MV-4-11 (cell line): ENCODE results near the gene KLHL30.
"Not testable (repeated sequence)": the region's sequence is repeated elsewhere in the genome, so short reads cannot be mapped to it uniquely, and the experiment has no call there.

Experiments used
- DNase-seq: peaks from one replicate; lab custom pipeline; 2025; lab: John Stamatoyannopoulos, UW

KLHL30 gene

GRCh38 chr2:238163481-238164198, 25.2 kb downstream of the KLHL30 start:
- DNase-seq, result no peak

GRCh38 chr2:238164906-238165287, 26.4 kb downstream of the KLHL30 start:
- DNase-seq, result no peak

GRCh38 chr2:238165288-238165921, 26.9 kb downstream of the KLHL30 start:
- DNase-seq, result no peak

- no peak for DNase-seq
These were observed 28.2 kb downstream of the KLHL30 start for GRCh38 chr2:238166391-238167343.

- no peak for DNase-seq
These were observed 28.9 kb downstream of the KLHL30 start for GRCh38 chr2:238167344-238167715.

- DNase-seq, result no peak
These were observed 29.3 kb downstream of the KLHL30 start for GRCh38 chr2:238167761-238168160.

GRCh38 chr2:238168196-238169047, 30.0 kb downstream of the KLHL30 start:
- DNase-seq, result no peak

GRCh38 chr2:238169048-238169707, 30.7 kb downstream of the KLHL30 start:
- DNase-seq, result no peak

GRCh38 chr2:238169708-238170251, 31.3 kb downstream of the KLHL30 start:
- DNase-seq, result peak; percentile 54

GRCh38 chr2:238170386-238171071, 32.1 kb downstream of the KLHL30 start:
- no peak for DNase-seq

- not testable (repeated sequence) for DNase-seq
These were observed 32.6 kb downstream of the KLHL30 start for GRCh38 chr2:238171072-238171431.

- no peak for DNase-seq
These were observed 33.2 kb downstream of the KLHL30 start for GRCh38 chr2:238171575-238172187.

GRCh38 chr2:238172439-238172838, 34.0 kb downstream of the KLHL30 start:
- no peak for DNase-seq

- DNase-seq, result no peak
These were observed 35.2 kb downstream of the KLHL30 start for GRCh38 chr2:238173692-238174091.

- no peak for DNase-seq
These were observed 35.8 kb downstream of the KLHL30 start for GRCh38 chr2:238174291-238174690.

GRCh38 chr2:238174701-238175100, 36.2 kb downstream of the KLHL30 start:
- no peak for DNase-seq

- no peak for DNase-seq
These were observed 38.1 kb downstream of the KLHL30 start for GRCh38 chr2:238176613-238177012.

- no peak for DNase-seq
These were observed 42.1 kb downstream of the KLHL30 start for GRCh38 chr2:238180554-238180953.

- no peak for DNase-seq
These were observed 43.9 kb downstream of the KLHL30 start for GRCh38 chr2:238182362-238182761.

- no peak for DNase-seq
These were observed 45.4 kb downstream of the KLHL30 start for GRCh38 chr2:238183821-238184220.
